GM21381 (cell line): ENCODE data around the gene FCER2.
"Not testable (repeated sequence)": the region's sequence is repeated elsewhere in the genome, so short reads cannot be mapped to it uniquely, and the experiment has no call there.

Source experiments
- ATAC-seq: cut with Tn5 transposase; IDR thresholded peaks from one replicate; pipeline ENCODE4 v1.9.1; 2021; ENCODE audit warnings: mild to moderate bottlenecking, moderate library complexity; ENCODE audit not compliant: unreplicated experiment

FCER2 gene, protein sequence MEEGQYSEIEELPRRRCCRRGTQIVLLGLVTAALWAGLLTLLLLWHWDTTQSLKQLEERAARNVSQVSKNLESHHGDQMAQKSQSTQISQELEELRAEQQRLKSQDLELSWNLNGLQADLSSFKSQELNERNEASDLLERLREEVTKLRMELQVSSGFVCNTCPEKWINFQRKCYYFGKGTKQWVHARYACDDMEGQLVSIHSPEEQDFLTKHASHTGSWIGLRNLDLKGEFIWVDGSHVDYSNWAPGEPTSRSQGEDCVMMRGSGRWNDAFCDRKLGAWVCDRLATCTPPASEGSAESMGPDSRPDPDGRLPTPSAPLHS

DNA sequence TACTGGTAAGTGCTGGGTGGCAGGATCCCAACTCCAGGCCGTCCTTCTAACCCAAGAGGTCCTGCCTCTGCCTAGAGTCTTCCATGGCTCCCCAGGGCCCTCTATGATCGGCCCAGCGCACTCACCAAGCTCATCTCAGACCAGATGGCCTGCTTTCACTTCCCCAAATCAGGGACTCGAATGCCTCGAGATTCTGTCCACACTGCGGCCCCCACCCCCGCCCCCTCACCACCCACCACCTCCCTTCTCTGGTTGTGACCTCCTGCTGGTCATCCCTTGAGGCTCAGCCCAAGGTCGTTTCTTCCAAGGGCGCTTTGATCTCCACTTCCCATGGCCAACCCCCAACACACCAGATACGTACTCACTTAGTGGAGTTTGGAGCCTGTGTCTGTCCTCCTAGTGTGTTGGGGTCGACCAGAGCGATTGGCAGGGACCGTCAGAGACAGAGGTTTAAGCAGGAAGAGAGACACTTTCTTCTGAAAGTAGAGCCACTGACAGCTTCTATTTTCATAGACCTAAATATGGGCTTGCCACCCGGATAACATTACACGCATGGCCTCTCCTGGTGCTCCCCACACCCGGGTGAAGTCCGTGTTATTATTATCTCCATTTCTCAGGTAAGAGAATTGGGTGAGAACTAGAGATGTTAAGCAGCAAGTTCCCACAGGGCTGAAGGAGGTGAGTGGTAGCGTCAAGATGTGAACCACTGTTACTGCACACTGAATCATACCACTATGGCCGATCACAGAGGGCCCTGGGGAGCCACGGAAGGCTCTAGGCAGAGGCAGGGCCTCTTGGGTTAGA, at the start of gene FCER2:
Gene FCER2, minus strand, starts transcription at position 478 of the 804 bp plus-strand sequence. CDS start 2,371 bp downstream, outside the sequence.
- peak; percentile 52 for ATAC-seq

DNA sequence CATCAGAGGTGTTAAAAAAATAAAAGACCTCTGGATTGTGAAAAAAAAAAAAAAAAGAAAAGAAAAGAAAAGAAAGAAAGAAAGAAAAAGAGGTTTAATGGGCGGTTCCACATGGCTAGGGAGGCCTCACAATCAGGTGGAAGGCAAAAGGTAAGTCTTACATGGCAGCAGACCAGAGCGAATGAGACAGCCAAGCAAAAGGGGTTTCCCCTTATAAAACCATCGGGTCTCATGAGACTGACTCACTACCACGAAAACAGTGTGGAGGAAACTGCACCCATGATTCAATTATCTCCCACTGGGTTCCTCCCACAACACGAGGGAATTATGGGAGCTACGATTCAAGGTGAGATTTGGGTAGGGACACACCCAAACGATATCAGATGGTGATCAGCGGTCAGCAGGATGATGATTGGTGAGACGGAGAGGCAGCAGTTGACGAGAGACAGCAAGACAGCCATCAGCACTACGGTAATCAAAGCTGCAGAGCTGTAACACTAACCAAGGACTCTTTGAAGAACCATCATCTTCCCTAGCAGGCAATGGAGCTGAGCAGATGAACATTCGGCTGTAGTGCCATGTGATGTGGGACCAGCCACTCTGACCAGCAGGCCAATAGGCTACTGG, 49.3 kb upstream of the FCER2 start:
- no peak for ATAC-seq

DNA sequence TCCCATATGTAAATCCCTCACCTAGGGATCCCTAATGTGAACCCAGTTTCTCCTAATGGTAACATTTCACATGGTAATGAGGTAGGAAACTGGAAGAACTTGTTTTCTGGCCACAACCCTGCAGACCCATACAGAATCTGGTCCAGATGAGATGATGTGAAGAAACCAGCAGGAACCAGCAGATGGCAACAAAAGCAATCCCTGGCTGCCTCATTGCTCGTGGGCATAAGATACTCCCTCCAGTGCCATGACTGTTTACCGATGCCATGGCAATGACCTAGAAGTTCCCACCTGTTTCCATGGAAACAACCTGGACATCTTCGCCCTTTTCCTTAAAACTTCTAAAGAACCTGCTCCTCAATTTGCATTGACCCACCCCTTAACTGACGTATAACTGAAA, 46.8 kb upstream of the FCER2 start:
- no peak for ATAC-seq

DNA sequence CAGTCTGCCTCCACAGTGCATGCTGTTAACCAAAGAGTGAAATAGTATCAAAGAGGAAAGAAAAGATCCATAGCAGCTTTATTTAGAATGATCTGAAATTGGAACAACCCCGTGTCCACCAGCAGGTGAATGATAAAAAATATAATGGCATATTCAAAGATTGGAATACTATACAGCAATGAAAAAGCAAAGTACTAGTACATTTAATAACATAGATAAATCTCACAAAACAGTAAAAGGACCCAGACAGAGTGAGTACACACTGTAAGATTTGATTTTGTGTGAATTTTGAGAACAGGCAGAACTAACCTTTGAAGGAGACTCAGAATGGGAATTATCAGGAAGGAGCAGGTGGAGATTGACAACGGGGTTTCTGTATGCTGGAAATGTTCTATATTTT, 46.2 kb upstream of the FCER2 start:
- ATAC-seq: no peak

DNA sequence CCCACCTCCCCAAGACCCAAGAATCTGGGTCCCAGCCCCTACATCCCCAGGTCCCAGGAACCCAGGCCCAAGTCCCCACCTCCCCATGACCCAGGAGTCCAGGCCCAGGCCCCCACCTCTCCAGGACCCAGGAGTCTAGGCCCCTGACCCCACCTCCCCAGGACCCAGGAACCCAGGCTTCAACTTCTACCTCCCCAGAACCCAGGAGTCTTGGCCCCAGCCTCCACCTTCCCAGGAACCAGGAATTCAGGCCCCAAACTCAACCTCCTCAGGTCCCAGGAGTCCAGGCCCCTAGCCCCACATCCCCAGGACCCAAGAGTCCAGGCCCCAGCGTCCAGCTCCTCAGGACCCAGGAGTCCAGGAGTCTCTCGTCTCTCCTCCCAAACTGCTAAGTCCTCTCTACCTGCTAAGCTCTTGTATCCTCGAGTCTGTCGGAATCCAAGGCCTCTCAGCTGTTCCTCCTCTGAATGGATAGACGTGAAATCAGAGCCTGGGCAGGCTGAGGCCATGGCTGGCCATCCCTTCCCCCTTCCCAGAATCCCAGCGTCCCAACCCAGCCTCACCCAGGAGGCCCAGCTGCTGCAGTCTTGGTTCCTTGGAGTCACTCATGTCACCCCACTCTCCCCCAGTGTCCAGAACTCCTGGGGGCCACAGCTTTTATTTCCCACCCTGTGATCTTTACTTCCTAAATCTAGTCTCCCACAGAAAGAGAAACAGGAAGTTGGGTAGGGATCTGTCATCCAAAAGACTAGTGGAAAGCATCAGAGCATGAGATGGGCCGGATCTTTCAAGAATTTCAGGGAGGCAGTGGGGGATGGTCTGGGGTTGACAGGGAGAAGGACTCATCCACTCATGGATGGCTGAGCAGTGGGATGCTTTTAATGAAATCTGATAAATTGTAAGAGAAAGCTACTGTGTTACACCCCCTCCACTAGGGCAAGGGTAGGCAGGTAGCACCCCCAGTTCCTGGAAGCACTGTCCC, 45.3 kb upstream of the FCER2 start, which contains the start of gene CD209:
Gene CD209, minus strand, starts transcription at position 632 of the 982 bp plus-strand sequence. Its CDS starts 23 bp downstream, at position 609.
- no peak for ATAC-seq

DNA sequence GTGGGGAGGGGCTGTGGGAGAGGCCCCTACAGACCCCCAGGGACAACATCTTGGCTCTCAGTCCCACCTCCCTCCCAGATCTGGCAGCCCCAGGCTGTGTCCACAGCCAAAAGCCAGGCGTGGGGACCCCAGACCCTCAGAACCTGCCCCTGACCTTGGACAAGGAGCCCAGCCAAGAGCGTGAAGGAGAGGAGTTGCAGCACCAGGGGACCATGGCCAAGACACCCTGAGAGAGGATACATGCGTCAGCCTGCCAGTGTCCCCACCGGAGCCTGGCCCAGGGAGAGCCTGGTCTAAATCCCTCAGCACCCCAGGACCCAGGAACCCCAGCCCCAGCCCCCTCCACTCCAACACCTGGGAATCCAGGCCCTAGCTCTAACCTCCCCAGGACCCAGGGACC, 44.4 kb upstream of the FCER2 start:
- not testable (repeated sequence) for ATAC-seq

GRCh38 chr19:7744871-7745650, 43.1 kb upstream of the FCER2 start:
- ATAC-seq: no peak

DNA sequence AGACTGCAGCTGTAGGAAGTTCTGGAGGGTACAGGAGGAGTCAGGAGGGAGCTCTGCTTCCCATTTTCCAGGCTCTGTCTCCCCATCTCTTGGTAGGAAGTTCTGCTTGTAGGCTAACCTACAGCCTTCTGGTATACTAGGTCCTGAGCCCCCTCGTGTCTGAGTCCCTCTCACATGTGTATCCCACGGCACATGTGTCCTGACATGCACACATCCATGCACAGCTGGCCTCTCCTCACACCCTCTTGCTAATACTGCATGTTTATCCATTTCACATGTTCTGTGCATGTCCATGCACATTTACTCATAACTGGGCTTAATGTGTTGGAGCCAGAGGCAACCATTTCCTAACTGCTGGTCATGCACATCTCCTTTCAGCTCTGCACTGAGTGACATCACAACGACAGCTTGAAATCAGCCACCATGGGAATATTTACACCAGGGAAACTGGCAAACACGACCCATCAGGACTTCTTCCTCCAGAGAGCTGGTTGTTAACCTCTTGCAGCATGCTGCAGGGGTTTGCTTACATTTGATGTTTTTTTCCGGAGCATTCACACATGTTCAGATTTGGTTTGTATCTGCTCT, 42.4 kb upstream of the FCER2 start:
- no peak for ATAC-seq

DNA sequence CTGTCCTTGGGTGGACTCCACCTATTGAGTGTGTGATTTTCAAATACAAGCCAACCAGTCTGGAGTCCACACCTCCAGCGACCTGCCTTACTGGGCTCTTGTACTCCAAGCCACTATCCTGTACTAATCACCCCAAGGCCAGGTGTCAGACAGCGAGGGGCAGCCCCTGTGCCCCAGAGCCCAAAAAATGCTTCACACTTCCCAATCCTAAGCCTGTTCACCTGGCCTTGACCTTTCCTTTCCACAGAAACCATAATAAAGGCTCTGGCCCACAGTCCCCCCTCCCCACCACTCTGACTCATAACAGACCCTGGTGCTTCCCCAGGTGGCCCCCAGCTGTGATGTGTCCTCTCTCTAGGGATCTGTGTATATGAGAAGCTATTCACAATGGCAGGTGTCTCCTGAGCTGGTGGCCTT, 41.5 kb upstream of the FCER2 start:
- ATAC-seq: no peak

GRCh38 chr19:7742991-7743390, 41.1 kb upstream of the FCER2 start:
- no peak for ATAC-seq

DNA sequence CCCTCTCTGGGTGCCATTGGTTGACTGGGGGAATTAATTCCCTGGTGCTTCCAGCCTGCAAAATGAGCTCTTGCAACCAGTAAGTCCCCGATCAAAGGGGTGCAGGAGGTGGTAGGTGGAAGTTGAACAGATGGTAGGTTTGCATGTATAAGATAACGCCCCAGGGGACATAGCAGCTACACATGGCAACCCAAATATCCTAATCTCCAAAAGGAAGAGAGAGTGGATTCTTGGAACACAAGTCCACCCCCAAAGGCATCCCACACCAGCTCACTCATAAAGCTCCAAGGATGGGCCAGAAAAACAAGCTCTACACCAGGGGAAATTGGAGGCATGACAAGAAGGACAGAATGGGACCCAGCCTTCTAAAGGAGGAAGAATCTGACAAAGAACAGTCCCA, 40.6 kb upstream of the FCER2 start:
- ATAC-seq: no peak

DNA sequence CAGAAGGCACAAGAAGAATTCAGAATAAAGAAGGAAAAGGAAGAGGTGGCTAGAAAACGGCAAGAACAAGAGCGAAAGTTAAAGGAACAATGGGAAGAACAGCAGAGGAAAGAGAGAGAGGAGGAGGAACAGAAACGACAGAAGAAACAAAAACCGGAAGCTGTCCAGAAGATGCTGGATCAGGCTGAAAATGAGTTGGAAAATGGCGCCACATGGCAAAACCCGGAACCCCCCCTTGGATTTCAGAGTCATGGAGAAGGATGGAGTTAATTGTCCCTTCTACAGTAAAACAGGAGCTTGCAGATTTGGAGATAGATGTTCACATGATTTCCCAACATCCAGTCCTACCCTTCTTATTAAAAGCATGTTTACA, 38.7 kb upstream of the FCER2 start:
- ATAC-seq: no peak

DNA sequence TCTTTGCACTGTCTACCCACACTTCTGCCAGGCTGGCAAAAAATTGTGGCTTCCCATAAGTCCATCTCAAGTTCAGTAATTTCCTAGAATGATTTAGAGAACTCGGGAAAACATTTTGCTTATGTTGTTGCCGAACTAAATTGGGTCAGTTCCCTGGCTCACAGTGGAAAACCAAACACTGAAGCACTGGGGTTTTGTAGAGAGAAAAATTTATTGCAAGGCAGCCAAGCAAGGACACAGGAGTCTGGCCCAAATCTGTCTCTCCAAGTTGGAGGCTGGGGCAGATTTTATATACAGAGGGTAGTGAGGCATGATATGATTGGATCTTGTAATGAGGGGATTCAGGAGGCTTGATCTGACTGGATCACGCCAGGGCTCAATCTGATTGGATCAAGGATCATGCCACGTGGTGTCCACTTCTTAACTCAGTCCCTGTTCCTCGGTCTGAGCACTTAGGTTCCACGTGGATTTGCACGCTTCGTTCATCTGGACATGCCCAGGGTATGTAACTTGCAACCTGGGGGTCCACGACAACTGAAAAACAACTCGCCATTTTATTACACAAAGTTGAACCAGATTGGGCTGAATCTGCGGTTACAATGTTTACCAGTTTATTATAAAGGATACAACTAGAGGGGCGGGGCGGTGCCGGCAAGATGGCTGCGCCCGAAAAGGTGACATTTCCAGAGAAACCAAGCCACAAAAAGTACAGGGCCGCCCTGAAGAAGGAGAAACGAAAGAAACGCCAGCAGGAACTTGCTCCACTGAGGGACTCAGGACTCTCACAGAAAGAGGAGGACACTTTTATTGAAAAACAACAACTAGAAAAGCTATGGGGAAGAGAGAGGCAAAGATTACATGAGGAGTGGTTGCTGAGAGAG, 38.1 kb upstream of the FCER2 start:
- ATAC-seq: no peak

GRCh38 chr19:7739211-7739755, 37.4 kb upstream of the FCER2 start:
- ATAC-seq: no peak

DNA sequence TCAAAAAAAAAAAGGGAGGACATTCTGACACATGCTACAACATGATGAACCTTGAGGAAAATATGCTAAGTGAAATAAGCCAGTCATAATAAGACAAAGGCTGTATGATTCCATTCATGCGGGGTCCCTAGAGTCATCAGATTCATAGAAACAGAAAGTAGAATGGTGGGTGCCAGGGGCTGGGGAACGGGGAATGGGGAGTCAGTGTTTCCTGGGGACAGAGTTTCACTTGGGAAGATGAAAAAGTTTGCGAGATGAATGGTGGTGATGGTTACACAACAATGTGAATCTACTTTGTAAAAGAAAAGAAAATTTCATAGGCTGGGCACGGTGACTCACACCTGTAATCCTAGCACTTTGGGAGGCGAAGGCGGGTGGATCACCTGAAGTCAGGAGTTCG, 36.1 kb upstream of the FCER2 start:
- no peak for ATAC-seq

DNA sequence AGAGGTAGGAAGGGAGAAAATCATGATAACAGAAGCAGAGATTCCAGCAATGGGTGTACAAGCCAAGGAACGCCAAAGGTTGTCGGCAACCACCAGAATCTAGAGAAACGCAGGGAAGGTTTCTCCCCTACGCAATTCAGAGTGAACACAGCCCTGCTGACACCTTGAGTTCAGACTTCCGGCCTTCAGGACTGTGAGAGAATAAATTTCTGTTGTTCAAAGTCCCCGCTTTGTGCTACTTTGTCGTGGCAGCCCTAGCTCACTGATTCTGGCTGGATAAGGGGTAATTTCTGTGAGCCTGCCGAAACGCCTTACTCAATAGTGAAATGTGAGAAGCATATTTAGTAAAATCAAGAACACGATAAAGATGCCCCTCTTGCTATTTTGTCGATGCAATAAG, 35.3 kb upstream of the FCER2 start:
- no peak for ATAC-seq

GRCh38 chr19:7736148-7736547, 34.2 kb upstream of the FCER2 start:
- no peak for ATAC-seq
